Measurements from ENCODE around the gene LCN12.

Gene LCN12, protein sequence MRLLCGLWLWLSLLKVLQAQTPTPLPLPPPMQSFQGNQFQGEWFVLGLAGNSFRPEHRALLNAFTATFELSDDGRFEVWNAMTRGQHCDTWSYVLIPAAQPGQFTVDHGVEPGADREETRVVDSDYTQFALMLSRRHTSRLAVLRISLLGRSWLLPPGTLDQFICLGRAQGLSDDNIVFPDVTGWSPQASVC

DNA sequence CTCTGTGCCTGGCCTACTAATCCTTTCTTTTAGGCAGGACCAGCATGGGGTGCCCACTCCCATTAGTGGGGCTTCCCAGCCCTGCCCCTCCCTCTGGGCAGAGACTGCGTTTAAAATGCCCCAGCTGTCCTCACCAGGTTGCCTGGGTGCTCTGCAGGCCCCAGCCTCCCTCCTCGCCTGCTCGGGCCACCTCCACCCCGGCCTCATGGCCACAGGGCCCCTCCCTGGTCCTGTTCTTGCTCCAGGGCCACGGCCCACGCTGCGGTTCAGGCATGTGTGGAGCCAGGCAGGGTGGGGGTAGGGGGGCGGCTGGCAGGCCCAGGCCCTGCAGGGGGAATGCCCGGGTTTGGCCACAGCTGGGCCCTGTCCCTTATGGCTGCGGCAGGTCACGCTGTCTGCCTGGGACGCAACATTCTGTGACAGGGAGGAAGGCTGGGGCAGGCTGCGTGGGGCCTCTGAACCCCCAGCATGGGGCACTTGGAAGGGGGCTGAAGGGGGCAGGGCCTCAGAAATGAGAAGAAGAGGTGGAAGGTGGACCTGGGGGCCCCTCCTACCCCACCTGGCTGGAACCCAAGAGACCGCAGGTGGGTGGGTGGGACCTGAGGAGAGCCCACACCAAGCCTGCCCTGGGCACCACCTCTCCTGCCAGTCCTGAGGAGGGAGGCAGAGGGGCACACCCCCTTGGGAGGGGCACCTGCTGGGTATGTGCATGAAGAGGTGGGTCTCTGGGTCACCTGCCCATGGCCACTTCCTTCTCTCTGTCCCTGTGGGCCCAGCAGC is at the start of gene LCN12:
Gene LCN12, plus strand, starts transcription at position 733 of the 780 bp plus-strand sequence. CDS start 55 bp downstream, outside the sequence.
- intact Hi-C loops (cut with micrococcal nuclease), result no loop called here
- H3K4me3 Mint-ChIP-seq, result no peak within 1 kb of the TSS
- H3K4me1 Mint-ChIP-seq (ENCODE audit: low read depth), result peaks cover 29% of the 10 kb centered on the region
- H3K27ac Mint-ChIP-seq, result no peak within 1 kb of the TSS
- H3K36me3 Mint-ChIP-seq (ENCODE audit: low read depth), result no peaks in the 10 kb centered on the region
- peaks cover 7% of the 10 kb centered on the region for H3K9me3 Mint-ChIP-seq
- H3K27me3 Mint-ChIP-seq, result peaks cover 9% of the 10 kb centered on the region

DNA sequence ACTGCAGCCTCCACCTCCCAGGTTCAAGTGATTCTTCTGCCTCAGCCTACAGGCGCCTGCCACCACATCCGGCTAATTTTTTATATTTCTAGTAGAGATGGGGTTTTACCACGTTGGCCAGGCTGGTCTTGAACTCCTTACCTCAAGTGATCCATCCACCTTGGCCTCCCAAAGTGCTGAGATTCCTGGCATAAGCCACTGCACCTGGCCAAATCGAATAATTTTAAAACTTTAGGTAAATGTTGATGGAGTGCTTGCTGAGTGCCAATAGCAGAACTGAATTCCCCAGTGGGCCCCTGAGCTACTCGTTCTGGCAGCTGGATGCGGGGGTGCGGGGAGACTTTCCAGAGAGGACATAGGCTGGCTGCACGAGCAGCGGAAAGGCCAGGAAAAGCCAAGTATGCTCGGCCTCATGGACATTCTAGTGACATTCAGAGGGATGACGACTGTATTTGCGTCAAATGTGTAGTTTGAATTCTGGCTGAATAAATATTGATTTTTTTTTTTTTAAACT is 49.0 kb upstream of the LCN12 start:
- Mint-ChIP-seq H3K27me3 (no peaks in the 10 kb centered on the region), H3K4me3 (no peak overlapping the region), H3K36me3 (ENCODE audit: low read depth) (peaks cover 95% of the 10 kb centered on the region), H3K27ac (no peak overlapping the region), H3K9me3 (no peaks in the 10 kb centered on the region), H3K4me1 (ENCODE audit: low read depth) (peaks cover 30% of the 10 kb centered on the region)
- intact Hi-C loops (cut with micrococcal nuclease), result no loop called here

DNA sequence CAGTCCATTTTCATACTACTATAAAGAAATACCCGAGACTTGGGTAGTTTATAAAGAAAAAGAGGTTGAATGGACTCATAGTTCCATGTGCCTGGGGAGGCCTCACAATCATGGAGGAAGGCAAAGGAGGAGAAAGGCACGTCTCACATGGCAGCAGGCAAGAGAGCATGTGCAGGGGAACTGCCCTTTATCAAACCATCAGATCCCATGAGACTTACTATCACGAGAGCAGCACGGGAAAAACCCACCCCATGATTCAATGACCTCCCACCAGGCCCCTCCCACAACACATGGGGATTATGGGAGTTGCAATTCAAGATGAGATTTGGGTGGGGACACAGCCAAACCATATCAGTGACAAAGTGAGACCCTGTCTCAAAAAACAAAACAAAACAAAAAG is 45.8 kb upstream of the LCN12 start:
- H3K27me3 Mint-ChIP-seq, result no peaks in the 10 kb centered on the region
- peaks cover 21% of the 10 kb centered on the region for H3K4me1 Mint-ChIP-seq (ENCODE audit: low read depth)
- no peak overlapping the region for H3K4me3 Mint-ChIP-seq
- intact Hi-C loops (cut with micrococcal nuclease), result no loop called here
- no peaks in the 10 kb centered on the region for H3K9me3 Mint-ChIP-seq
- H3K36me3 Mint-ChIP-seq (ENCODE audit: low read depth), result peaks cover 95% of the 10 kb centered on the region
- H3K27ac Mint-ChIP-seq, result peak overlapping the region; percentile 71

DNA sequence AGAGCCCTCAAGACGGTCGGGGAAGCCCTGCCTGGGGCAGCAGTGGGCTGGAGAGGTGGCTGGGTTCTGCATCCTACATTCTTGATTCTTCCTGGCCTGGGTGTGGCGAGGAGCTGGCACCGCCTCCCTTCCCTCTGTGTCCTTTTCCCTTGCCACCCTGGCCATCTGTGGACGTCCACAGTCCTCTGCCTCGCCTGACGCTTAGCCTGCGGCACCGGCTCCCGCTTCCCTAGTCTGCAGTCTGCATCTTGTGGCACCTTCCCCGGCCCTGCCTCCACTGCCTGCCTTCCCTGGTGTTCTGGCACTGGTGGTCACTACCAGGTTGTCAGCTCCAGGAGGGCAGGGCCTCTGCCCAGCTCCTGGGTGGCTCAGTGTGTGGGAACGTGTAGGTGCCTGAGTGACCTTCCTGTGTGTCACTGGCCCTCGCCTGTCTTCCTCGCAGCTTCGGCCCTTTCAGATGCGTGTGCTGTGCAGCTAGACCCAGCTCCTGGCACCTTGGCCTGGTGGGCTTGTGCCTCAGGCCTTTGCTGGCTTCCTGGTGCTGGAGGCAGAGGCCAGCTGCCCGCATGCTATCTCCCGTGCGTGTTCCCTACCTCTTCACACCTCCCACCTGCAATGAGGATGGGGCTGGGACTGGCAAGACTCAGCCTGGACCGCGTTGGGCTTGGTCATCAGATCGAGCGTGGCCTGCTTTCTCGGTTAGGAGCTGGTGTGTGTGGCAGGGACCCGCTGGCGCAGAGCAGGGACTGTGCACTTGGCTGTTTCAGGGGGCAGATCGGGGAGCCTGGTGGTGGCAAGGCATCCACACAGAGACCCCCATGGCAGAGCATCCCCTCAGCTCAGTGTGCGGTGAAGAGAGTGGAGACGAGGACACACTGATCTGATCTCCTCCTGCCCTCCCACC is 44.8 kb upstream of the LCN12 start:
- Mint-ChIP-seq H3K27ac (peak overlapping the region; percentile 71), H3K9me3 (no peaks in the 10 kb centered on the region), H3K36me3 (ENCODE audit: low read depth) (peaks cover 95% of the 10 kb centered on the region), H3K4me3 (no peak overlapping the region), H3K27me3 (no peaks in the 10 kb centered on the region), H3K4me1 (ENCODE audit: low read depth) (peaks cover 11% of the 10 kb centered on the region)
- intact Hi-C loops (cut with micrococcal nuclease), result no loop called here

DNA sequence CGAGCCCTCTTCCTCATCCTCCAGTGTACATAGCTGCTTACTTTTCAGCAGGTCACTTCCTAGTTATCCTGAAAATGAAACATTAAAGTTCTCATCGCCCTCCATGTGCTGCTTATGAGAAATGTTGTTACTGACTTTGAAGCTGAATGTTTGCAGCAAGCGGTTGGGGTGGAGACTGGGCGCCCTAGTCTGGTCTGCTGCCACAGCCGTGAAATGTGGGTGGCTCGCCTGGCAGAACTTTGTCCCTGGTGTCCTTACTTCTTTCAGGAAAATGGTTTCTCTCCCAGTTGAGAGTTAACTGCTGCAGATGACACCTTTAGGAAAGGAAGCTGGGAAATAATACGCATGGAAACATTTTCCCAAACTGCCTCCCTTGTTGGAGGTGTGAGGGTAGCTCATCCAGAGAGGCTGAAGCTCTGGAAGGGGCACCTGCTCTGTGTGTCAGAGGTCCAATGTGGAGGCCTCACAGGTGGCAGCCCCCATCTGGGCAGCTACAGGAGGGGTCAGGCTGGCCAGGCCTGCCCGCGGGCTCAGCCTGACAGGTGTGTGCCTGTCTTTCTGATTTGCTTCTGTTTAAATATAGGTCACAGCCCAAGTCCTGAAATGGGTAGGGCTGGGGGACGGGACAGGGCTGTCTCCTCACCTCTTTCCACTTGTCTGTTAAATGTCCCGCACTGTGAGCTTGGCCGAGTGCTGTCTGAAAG is 41.7 kb upstream of the LCN12 start:
- Mint-ChIP-seq H3K27me3 (no peaks in the 10 kb centered on the region), H3K4me1 (ENCODE audit: low read depth) (peaks cover 3% of the 10 kb centered on the region), H3K36me3 (ENCODE audit: low read depth) (peaks cover 98% of the 10 kb centered on the region), H3K27ac (no peak overlapping the region), H3K9me3 (no peaks in the 10 kb centered on the region), H3K4me3 (no peak overlapping the region)
- intact Hi-C loops (cut with micrococcal nuclease), result no loop called here

DNA sequence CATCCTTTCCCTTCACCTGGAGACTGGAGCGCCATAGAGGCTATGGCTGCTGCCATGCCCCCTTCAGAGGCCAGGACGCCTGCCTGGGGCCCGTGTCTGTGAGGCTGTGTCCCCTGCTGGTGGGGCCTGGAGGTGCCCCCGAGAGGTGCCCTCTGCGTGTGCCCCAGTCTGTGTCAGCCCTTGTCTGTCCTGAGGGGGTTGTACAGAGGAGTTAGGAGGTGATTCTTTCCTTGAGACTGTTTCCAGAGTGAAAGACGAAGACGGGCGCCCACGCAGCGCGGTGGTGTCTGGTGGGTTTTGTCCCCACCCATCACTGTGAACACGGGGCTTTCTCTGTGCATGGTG is 41.2 kb upstream of the LCN12 start:
- peaks cover 98% of the 10 kb centered on the region for H3K36me3 Mint-ChIP-seq (ENCODE audit: low read depth)
- no peak overlapping the region for H3K4me3 Mint-ChIP-seq
- no peaks in the 10 kb centered on the region for H3K4me1 Mint-ChIP-seq (ENCODE audit: low read depth)

DNA sequence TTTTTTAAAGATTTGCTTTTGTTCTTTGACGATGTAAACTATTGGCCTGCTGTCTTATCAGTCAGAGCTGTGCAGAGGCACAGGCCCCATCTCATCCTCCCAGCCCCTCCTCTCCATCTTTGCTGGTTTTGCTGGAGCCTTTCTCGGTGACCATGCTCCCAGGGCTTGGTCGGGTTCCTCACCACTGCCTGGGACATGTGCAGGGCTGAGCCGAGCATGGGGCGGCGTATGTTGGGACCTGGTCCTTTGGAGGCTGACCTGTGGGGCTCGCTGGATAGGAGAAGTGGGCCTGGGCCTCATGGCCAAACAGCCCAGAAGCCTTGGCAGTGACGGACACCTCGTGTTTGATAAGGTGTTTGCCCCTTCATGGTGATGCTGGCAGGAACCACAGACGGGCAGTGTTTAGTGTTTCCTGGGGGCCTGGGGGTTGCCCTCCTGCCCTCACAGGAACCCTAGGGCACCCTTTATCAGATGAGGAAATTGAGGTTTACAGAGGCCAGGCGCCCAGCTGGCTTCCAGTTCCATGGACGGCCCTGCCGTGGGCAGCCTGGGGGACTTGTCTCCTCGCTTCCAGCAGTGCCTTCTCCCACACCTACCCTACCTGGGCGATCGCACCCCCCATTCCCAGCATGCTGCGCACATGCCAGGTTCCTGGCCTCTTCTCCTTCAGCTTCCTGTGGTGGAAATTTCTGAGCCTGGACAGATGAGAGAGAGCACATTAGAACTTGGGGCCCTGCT is 38.2 kb upstream of the LCN12 start:
- no peak overlapping the region for H3K27ac Mint-ChIP-seq

More for the DNA sequence above, 41.2 kb upstream of the LCN12 start:
- Mint-ChIP-seq H3K27ac (no peak overlapping the region), H3K9me3 (no peaks in the 10 kb centered on the region), H3K27me3 (no peaks in the 10 kb centered on the region)
- intact Hi-C loops (cut with micrococcal nuclease), result no loop called here

DNA sequence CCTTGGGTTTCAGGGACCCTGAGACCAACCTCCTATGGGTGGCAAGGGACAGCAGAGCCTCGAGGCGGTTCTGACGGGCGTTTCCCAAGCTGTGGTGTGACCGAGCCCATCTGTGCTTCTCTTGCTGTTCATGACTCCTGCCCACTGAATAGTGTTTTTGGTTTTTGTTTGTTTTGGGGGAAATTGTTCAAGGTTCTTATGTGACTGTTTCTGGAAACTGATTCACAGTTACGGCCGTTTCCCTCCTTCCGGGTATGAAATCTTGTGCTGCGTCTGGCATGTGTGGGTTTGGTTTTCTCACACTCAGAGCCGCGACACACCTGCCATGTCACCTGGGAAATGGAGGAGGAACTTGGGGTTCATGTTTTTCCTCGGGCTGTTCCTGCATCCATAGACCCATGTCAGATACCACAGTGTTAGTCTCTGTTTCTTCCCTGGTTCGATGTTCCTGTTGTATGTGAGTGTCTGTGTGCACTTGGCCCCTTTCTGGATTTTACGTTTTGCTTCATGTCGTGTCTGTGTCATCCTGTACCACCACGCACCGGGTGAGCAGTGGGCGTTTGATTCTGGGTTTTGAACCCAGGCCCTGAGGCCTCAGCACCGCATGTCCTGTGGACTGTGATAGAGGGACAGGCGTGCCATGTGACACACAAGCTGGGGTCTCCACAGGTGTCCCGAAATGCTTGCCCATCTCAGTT is 36.3 kb upstream of the LCN12 start:
- Mint-ChIP-seq H3K9me3 (no peaks in the 10 kb centered on the region), H3K27ac (no peak overlapping the region), H3K4me1 (ENCODE audit: low read depth) (no peaks in the 10 kb centered on the region), H3K4me3 (no peak overlapping the region), H3K27me3 (no peaks in the 10 kb centered on the region), H3K36me3 (ENCODE audit: low read depth) (peaks cover 90% of the 10 kb centered on the region)
- intact Hi-C loops (cut with micrococcal nuclease), result no loop called here

More for the DNA sequence above, 38.2 kb upstream of the LCN12 start:
- Mint-ChIP-seq H3K27me3 (no peaks in the 10 kb centered on the region), H3K4me1 (ENCODE audit: low read depth) (no peaks in the 10 kb centered on the region), H3K9me3 (no peaks in the 10 kb centered on the region), H3K4me3 (no peak overlapping the region), H3K36me3 (ENCODE audit: low read depth) (peaks cover 91% of the 10 kb centered on the region)
- intact Hi-C loops (cut with micrococcal nuclease), result no loop called here

DNA sequence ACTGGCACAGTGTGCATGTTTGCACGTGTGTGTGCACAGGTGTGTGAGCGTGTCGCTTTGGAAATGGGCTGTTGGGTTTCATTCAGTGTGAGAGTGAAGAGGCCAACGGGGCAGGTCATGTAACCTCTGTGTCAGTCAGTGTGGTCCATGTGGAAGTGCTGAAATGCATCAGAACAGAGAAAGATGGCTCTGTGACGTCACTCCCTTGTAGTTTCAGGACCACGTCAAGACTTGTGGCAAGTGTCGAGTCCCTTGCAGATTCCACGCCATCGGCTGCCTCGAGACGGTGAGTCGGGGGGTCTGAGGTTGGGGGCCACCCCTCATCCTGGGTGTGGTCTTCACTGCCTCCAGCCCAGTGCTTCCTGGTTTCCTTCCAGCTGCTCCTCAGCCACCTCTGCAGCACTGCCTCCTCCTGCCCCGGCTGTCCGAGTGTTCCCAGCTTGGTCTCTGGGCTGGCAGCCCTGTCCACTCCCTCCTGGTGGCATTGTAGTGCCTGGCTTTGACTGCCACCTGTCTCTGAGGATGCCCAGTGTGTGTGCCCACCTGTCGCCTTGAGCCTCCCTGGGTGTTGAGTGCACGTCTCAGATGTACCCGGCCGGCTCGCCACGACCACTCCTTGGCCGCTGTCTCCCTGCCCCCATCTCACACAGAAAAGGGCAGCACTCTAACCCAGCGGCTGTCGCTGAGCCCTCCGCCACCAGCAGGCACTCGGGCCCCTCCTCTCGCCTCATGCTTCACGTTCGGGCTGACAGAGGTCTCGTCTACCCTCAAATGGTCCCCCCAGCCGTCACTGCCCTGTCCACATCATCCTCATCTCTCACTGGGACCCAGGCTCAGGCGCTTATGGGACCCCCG is 35.5 kb upstream of the LCN12 start:
- H3K9me3 Mint-ChIP-seq, result no peaks in the 10 kb centered on the region
- peak overlapping the region; percentile 31 for H3K27ac Mint-ChIP-seq
- H3K4me3 Mint-ChIP-seq, result no peak overlapping the region
- intact Hi-C loops (cut with micrococcal nuclease), result no loop called here
- H3K27me3 Mint-ChIP-seq, result no peaks in the 10 kb centered on the region
- peaks cover 90% of the 10 kb centered on the region for H3K36me3 Mint-ChIP-seq (ENCODE audit: low read depth)
- H3K4me1 Mint-ChIP-seq (ENCODE audit: low read depth), result no peaks in the 10 kb centered on the region

DNA sequence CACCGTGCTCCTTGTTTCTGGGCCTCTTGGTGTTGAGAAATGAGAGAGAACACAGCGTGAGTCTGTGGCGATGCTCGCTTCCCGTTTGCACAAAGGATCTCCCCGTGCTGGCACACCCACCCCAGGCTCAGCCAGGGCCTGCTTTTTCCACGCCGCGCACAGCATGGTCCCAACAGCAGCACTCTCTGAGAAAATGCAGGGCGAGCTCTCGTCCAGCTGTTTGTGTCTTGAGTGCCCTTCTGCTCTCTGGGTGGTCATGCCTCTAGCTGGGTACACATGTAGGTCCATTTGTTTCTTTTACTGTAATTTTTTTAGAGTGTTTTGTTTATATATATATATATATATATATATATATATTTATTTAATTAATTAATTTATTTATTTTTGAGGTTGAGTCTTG is 34.2 kb upstream of the LCN12 start:
- intact Hi-C loops (cut with micrococcal nuclease), result no loop called here
- Mint-ChIP-seq H3K27me3 (no peaks in the 10 kb centered on the region), H3K27ac (no peak overlapping the region), H3K4me1 (ENCODE audit: low read depth) (no peaks in the 10 kb centered on the region), H3K36me3 (ENCODE audit: low read depth) (peaks cover 90% of the 10 kb centered on the region), H3K9me3 (no peaks in the 10 kb centered on the region), H3K4me3 (no peak overlapping the region)

DNA sequence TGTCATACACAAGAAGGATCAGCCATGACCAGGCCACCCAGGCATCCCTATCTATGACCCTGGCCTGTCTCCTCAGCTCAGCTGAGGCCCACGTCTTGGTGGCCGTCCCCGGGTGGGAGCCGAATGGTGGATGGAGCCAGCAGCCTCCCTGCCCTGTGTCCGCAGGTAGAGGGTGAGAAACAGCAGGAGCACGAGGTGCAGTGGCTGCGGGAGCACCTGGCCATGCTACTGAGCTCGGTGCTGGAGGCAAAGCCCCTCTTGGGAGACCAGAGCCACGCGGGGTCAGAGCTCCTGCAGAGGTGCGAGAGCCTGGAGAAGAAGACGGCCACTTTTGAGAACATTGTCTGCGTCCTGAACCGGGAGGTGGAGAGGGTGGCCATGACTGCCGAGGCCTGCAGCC is 32.0 kb upstream of the LCN12 start:
- intact Hi-C loops (cut with micrococcal nuclease), result no loop called here
- Mint-ChIP-seq H3K27me3 (no peaks in the 10 kb centered on the region), H3K36me3 (ENCODE audit: low read depth) (peaks cover 92% of the 10 kb centered on the region), H3K4me3 (no peak overlapping the region), H3K27ac (no peak overlapping the region), H3K4me1 (ENCODE audit: low read depth) (no peaks in the 10 kb centered on the region), H3K9me3 (no peaks in the 10 kb centered on the region)

DNA sequence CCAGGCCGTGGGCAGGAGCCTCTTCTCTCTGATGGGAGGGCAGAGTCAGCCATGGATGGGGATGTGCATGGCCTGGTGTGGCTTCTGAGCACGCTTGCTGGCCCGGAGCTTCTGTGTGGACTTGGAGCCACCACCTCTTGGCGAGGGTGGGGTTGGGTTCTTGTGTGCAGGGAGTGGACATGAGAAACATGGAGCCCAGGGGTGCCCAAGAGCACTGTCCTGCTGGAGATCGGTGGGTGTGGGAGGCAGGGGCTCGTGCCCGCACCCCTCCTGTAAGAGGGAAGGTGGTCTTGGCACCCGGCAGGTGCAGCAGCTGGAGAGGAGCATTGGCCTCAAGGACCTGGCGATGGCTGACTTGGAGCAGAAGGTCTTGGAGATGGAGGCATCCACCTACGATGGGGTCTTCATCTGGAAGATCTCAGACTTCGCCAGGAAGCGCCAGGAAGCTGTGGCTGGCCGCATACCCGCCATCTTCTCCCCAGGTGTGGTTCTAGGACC is 31.3 kb upstream of the LCN12 start:
- no peaks in the 10 kb centered on the region for H3K4me1 Mint-ChIP-seq (ENCODE audit: low read depth)
- intact Hi-C loops (cut with micrococcal nuclease), result no loop called here
- no peak overlapping the region for H3K4me3 Mint-ChIP-seq
- H3K27me3 Mint-ChIP-seq, result no peaks in the 10 kb centered on the region
- no peak overlapping the region for H3K27ac Mint-ChIP-seq
- H3K9me3 Mint-ChIP-seq, result no peaks in the 10 kb centered on the region
- H3K36me3 Mint-ChIP-seq (ENCODE audit: low read depth), result peaks cover 92% of the 10 kb centered on the region

Data from dendritic cell treated with granulocyte-macrophage colony-stimulating factor and Interleukin-4, amounts not matched to agents 40 ng/mL and 50 ng/mL, for 4 days (primary cell).